Neutrophil (primary cell): ENCODE data around the gene BCAS4.

ENCODE experiments used
- H3K27ac ChIP-seq: fragments of 200-600 bp; sonication (generic); 2 replicates; pipeline ENCODE4 v1.5.1; 2016; ENCODE audit warnings: mild to moderate bottlenecking, moderate library complexity
- H3K27me3 ChIP-seq: fragments of 200-600 bp; sonication (generic); 2 replicates; pipeline ENCODE4 v1.6.0; 2016; ENCODE audit warnings: mild to moderate bottlenecking
- H3K36me3 ChIP-seq: fragments of 200-600 bp; sonication (generic); 2 replicates; pipeline ENCODE4 v1.5.1; 2017
- H3K4me1 ChIP-seq, 2 experiments: fragments of 200-600 bp in 1 of 2; sonication (generic) in 1 of 2; 1 replicate in 1 of 2; 2 replicates in 1 of 2; pipeline versions ENCODE4 v1.5.1 to v1.6.1; 2013 to 2016; ENCODE audit warnings: low read depth in 1 of 2, low read length in 1 of 2, mild to moderate bottlenecking in 1 of 2, moderate library complexity in 1 of 2; ENCODE audit not compliant: control insufficient read depth in 1 of 2, insufficient read depth in 1 of 2
- H3K4me3 ChIP-seq, 2 experiments: fragments of 200-600 bp in 1 of 2; sonication (generic) in 1 of 2; 1 replicate in 1 of 2; 2 replicates in 1 of 2; pipeline ENCODE4 v1.5.1; 2013 to 2016; ENCODE audit warnings: low read depth in 1 of 2, low read length in 1 of 2, mild to moderate bottlenecking in 1 of 2, moderate library complexity in 1 of 2
- H3K9me3 ChIP-seq: fragments of 200-600 bp; sonication (generic); 2 replicates; pipeline ENCODE4 v1.5.1; 2016
- TF ChIP-seq, protein P1 (sequence below): fragments of 200-600 bp; sonication (generic); IDR thresholded peaks from 2 replicates; pipeline ENCODE4 v1.5.1; 2016; ENCODE audit warnings: antibody characterized with exemption

The BCAS4 gene

DNA sequence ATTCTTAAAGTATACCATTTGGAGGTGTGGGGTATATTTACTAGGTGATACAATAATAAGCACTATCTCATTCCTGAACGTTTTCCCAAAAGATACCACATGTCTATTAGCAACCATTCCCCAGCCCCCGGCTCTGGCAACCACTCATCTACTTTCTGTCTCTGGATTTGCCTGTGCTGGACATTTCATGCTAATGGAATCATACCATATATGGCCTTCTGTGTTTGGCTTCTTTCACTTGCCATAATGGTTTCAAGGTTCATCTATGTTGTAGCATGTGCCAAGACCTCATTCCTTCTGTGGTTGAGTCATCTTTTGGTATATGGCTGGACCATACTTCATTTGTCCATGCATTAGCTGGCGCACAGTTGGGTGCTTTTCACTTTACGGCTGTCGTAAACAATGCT is 39.7 kb downstream of the BCAS4 start:
- H3K36me3 ChIP-seq, result no peaks in the 10 kb centered on the region
- TF ChIP-seq, protein P1, sequence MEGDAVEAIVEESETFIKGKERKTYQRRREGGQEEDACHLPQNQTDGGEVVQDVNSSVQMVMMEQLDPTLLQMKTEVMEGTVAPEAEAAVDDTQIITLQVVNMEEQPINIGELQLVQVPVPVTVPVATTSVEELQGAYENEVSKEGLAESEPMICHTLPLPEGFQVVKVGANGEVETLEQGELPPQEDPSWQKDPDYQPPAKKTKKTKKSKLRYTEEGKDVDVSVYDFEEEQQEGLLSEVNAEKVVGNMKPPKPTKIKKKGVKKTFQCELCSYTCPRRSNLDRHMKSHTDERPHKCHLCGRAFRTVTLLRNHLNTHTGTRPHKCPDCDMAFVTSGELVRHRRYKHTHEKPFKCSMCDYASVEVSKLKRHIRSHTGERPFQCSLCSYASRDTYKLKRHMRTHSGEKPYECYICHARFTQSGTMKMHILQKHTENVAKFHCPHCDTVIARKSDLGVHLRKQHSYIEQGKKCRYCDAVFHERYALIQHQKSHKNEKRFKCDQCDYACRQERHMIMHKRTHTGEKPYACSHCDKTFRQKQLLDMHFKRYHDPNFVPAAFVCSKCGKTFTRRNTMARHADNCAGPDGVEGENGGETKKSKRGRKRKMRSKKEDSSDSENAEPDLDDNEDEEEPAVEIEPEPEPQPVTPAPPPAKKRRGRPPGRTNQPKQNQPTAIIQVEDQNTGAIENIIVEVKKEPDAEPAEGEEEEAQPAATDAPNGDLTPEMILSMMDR, result no peak
- no peaks in the 10 kb centered on the region for H3K27me3 ChIP-seq
- no peaks in the 10 kb centered on the region for H3K4me1 ChIP-seq
- no peak overlapping the region for H3K4me3 ChIP-seq
- H3K9me3 ChIP-seq, result no peaks in the 10 kb centered on the region
- H3K27ac ChIP-seq, result no peak overlapping the region

DNA sequence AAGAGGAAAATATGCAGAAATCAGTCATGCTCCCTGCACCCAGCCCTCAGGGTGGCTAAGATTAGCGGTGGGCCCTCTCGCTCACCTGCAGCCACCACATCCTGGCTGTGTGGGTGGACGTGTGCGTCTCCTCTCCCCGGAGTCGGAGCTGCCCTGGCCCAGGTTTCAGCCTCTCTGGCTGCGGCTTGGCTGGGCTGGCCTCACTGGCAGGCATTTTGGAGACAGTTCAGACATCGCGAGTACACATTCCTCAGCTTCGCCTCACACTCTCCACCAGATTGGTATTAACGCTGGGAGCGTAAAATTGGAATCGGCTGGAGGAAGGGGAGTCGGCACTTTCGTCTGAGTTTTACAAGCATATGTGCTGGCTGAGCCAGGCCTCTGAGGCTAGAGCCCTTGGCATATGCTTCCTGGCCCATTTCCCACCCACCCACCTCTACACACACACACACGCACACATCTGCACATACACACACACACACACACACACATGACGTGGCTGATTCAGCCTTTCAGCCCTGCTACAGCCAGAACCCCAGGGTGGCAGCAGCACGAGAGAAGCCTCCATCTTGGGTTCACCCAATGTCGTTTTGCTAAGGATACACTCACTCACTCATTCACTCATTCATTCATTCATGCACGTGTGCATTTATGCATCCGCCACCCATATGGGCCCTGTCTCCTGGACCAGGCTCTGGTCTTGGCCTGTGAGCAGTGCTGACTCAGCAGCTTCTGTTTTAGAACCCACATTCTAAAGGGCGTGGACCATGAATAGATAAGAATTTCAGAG is 42.9 kb downstream of the BCAS4 start:
- H3K27ac ChIP-seq, result no peak overlapping the region
- TF ChIP-seq, protein P1, result no peak
- H3K4me1 ChIP-seq, result no peaks in the 10 kb centered on the region
- H3K27me3 ChIP-seq, result no peaks in the 10 kb centered on the region
- no peaks in the 10 kb centered on the region for H3K9me3 ChIP-seq
- no peak overlapping the region for H3K4me3 ChIP-seq
- H3K36me3 ChIP-seq, result no peaks in the 10 kb centered on the region

DNA sequence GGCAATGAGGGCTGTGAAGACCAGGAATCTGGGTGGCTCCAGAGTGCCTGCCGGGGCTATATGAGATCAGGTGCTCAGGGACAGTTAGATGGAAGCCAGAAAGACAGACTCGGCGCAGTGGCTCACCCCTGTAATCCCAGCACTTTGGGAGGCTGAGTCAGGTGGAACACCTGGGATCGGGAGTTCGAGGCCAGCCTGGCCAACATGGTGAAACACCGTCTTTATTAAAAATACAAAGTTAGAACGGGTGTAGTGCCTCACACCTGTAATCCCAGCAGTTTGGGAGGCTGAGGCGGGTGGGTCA is 43.4 kb downstream of the BCAS4 start:
- no peak overlapping the region for H3K4me3 ChIP-seq
- H3K36me3 ChIP-seq, result no peaks in the 10 kb centered on the region
- no peak overlapping the region for H3K27ac ChIP-seq
- H3K27me3 ChIP-seq, result no peaks in the 10 kb centered on the region
- no peaks in the 10 kb centered on the region for H3K9me3 ChIP-seq
- TF ChIP-seq, protein P1, result no peak
- no peaks in the 10 kb centered on the region for H3K4me1 ChIP-seq

DNA sequence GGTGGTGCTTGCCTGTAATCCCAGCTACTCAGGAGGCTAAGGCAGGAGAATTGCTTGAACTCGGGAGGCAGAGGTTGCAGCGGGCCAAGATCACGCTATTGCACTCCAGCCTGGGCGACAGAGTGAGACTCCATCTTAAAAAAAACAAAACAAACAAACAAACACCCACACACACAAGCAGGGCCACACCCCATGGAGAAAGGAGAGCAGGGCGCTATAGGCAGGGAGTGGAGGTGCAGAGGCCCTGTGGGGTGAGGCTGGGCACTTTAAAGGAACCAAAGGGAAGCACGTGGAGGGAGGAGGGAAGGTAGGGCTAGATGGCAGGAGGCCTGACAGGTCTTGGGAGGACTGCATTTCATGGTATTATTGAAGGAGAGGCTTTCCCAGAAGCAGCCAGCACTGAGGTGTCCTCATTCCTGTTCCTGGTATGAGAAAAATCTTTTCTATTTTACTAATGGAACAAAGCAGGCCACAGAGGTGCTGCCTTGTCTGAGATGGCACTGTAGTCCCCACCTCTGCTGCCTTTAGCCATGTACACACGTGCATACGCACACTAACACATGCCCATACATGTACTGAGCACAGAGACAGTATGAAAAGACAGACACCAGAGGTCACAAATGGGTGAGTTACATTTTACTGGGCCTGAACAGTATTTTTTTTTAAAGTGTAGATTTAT is 44.0 kb downstream of the BCAS4 start:
- H3K4me3 ChIP-seq, result no peak overlapping the region
- H3K27me3 ChIP-seq, result no peaks in the 10 kb centered on the region
- no peaks in the 10 kb centered on the region for H3K9me3 ChIP-seq
- TF ChIP-seq, protein P1, result no peak
- no peak overlapping the region for H3K27ac ChIP-seq
- no peaks in the 10 kb centered on the region for H3K4me1 ChIP-seq
- no peaks in the 10 kb centered on the region for H3K36me3 ChIP-seq

DNA sequence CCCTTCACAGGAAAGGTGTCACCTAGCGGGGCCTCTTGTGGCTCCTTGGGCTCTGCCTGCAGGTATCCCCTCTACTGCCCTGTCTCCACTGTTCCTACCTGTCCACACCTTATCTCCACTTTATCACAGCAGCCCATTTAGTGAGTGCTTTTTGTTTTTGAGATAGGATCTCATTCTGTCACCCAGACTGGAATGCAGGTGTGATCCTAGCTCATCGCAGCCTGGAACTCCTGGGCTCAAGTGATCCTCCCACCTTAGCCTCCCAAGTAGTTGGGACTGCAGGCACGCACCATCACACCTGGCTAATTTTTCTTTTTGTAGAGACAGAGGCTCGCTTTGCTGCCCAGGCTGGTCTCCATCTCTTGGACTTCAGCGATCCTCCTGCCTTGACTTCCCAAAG is 48.0 kb downstream of the BCAS4 start:
- Histone ChIP-seq H3K27me3 (no peaks in the 10 kb centered on the region), H3K36me3 (no peaks in the 10 kb centered on the region), H3K4me3 (no peak overlapping the region), H3K9me3 (no peaks in the 10 kb centered on the region), H3K27ac (no peak overlapping the region), H3K4me1 (no peaks in the 10 kb centered on the region)
- TF ChIP-seq, protein P1, result no peak
